OCI-LY7 (cell line): Measurements from ENCODE around the gene GPR132. TPM values are rescaled to one million over a fixed set of nuclear protein-coding genes. Genes with fewer than 3 reads are reported as not detected.
"Not testable (repeated sequence)": the region's sequence is repeated elsewhere in the genome, so short reads cannot be mapped to it uniquely, and the experiment has no call there.

ENCODE experiments used
- BruUV-seq: library from RNA; stranded (reverse); fragments of 400-500 nt; replicated peaks from 2 replicates; lab custom pipeline; 2021; lab: Mats Ljungman, UMichigan
- CTCF ChIA-PET: fragments of 300-600 bp; sonication (Branson Sonifier 250); formaldehyde crosslinking; loops from one replicate; lab custom pipeline; 2022; ENCODE audit warnings: antibody characterized with exemption; ENCODE audit not compliant: unreplicated experiment; lab: Charles Lee
- POLR2A ChIA-PET: fragments of 300-600 bp; sonication (Branson Sonifier 250); formaldehyde crosslinking; loops from one replicate; lab custom pipeline; 2022; ENCODE audit warnings: antibody characterized with exemption; lab: Charles Lee
- DNase-seq: peaks from one replicate; pipeline ENCODE4 v3.0.0-alpha.2; 2015; ENCODE audit warnings: low spot score
- H2AFZ ChIP-seq: fragments of 200-600 bp; sonication (generic), shearing (Covaris generic); 2 replicates; pipeline ENCODE4 v1.6.1; 2014; ENCODE audit warnings: mild to moderate bottlenecking, antibody characterized with exemption, low read length, moderate library complexity
- H3K27ac ChIP-seq: fragments of 200-600 bp; sonication (generic); 2 replicates; pipeline ENCODE4 v1.5.1; 2014; ENCODE audit warnings: mixed run types, low read depth, mild to moderate bottlenecking, moderate library complexity, low read length, inconsistent platforms; ENCODE audit not compliant: poor library complexity, severe bottlenecking
- H3K36me3 ChIP-seq: fragments of 200-600 bp; sonication (generic); 2 replicates; pipeline ENCODE4 v1.6.1; 2014; ENCODE audit warnings: mild to moderate bottlenecking, antibody characterized with exemption, low read length, moderate library complexity, mixed read lengths; ENCODE audit not compliant: insufficient read depth
- H3K4me1 ChIP-seq: fragments of 200-600 bp; sonication (generic); 2 replicates; pipeline ENCODE4 v1.5.1; 2014; ENCODE audit warnings: mild to moderate bottlenecking, low read length; ENCODE audit not compliant: insufficient read depth, poor library complexity, severe bottlenecking
- H3K4me2 ChIP-seq: fragments of 200-600 bp; sonication (generic); 2 replicates; pipeline ENCODE4 v1.6.1; 2014; ENCODE audit warnings: mild to moderate bottlenecking, low read length
- H3K4me3 ChIP-seq: fragments of 200-600 bp; sonication (generic); 2 replicates; pipeline ENCODE4 v1.5.1; 2014; ENCODE audit warnings: mild to moderate bottlenecking, low read depth, low read length; ENCODE audit not compliant: poor library complexity, severe bottlenecking
- H3K79me2 ChIP-seq: fragments of 200-600 bp; sonication (generic); 2 replicates; pipeline ENCODE4 v1.6.1; 2016; ENCODE audit warnings: low read depth, mild to moderate bottlenecking, low read length, moderate library complexity, mixed read lengths; ENCODE audit not compliant: insufficient read depth
- H3K9me2 ChIP-seq: fragments of 200-600 bp; sonication (generic); 2 replicates; pipeline ENCODE4 v1.6.1; 2016; ENCODE audit warnings: mild to moderate bottlenecking, low read length, mixed read lengths; ENCODE audit not compliant: insufficient read depth
- H3K9me3 ChIP-seq: fragments of 200-600 bp; sonication (generic); 2 replicates; pipeline ENCODE4 v1.6.1; 2014; ENCODE audit warnings: mild to moderate bottlenecking, mixed run types, low read length, mixed read lengths
- H4K20me1 ChIP-seq: fragments of 200-600 bp; sonication (generic); 2 replicates; pipeline ENCODE4 v1.6.1; 2014; ENCODE audit warnings: mild to moderate bottlenecking, antibody characterized with exemption, low read length, moderate library complexity, mixed read lengths; ENCODE audit not compliant: insufficient read depth
- CTCF ChIP-seq: fragments of 200-600 bp; sonication (generic); conservative IDR thresholded peaks from 2 replicates; pipeline ENCODE4 v1.5.1; 2014; ENCODE audit warnings: mild to moderate bottlenecking, antibody characterized with exemption, low read length, moderate library complexity, mixed read lengths
- EZH2phosphoT487 ChIP-seq: fragments of 200-600 bp; sonication (generic); IDR thresholded peaks from 2 replicates; pipeline ENCODE4 v1.6.1; 2018; ENCODE audit warnings: low read depth, borderline replicate concordance, mild to moderate bottlenecking, mixed run types, antibody characterized with exemption, low read length, moderate library complexity, mixed read lengths
- intact Hi-C: fragments of 100-400 bp; cut with micrococcal nuclease; formaldehyde crosslinking; loops from one replicate; pipeline ENCODE4 v1.10.0; 2022; ENCODE audit not compliant: unreplicated experiment
- total RNA-seq, 2 experiments: library from RNA; depleted of rRNA in 1 of 2; stranded (reverse); fragments of >200 nt in 1 of 2; shearing (Covaris generic) in 1 of 2; gene quantifications; 2 replicates each; pipeline ENCODE4 v1.2.3, GENCODE V29; 2014 to 2022

The GPR132 gene
- total RNA-seq, 2 experiments from 2014 or later, result 1.0 to 3.0 TPM

- no peak for DNase-seq
- POLR2A ChIA-PET, result no interaction called here
- H3K27ac ChIP-seq, result no peak overlapping the region
- no TSS peak for BruUV-seq
- H2AFZ ChIP-seq, result no peak overlapping the region
- H3K79me2 ChIP-seq, result no peaks in the 10 kb centered on the region
- intact Hi-C loops, result no loop called here
- H3K4me2 ChIP-seq, result no peak overlapping the region
- CTCF ChIA-PET, result no interaction called here
- no peak for TF ChIP-seq CTCF
- no peak for TF ChIP-seq EZH2phosphoT487
- H4K20me1 ChIP-seq, result no peaks in the 10 kb centered on the region
- H3K9me2 ChIP-seq, result no peaks in the 10 kb centered on the region
- H3K36me3 ChIP-seq, result no peaks in the 10 kb centered on the region
- no peak overlapping the region for H3K4me3 ChIP-seq
- H3K9me3 ChIP-seq, result no peaks in the 10 kb centered on the region
- no peaks in the 10 kb centered on the region for H3K4me1 ChIP-seq
Measured at GRCh38 chr14:105083926-105084685, 18.9 kb upstream of the GPR132 start.

GRCh38 chr14:105082703-105083102, 17.5 kb upstream of the GPR132 start:
- TF ChIP-seq EZH2phosphoT487, result no peak
- TF ChIP-seq CTCF, result no peak
- no peaks in the 10 kb centered on the region for H4K20me1 ChIP-seq
- H3K9me2 ChIP-seq, result no peaks in the 10 kb centered on the region
- CTCF ChIA-PET, result no interaction called here
- no peaks in the 10 kb centered on the region for H3K9me3 ChIP-seq
- no peaks in the 10 kb centered on the region for H3K4me1 ChIP-seq
- no peak overlapping the region for H3K4me2 ChIP-seq
- intact Hi-C loops, result no loop called here
- H3K36me3 ChIP-seq, result no peaks in the 10 kb centered on the region
- no peak overlapping the region for H3K4me3 ChIP-seq
- POLR2A ChIA-PET, result no interaction called here
- no peaks in the 10 kb centered on the region for H3K79me2 ChIP-seq
- H2AFZ ChIP-seq, result no peak overlapping the region
- no peak for DNase-seq
- BruUV-seq, result no TSS peak
- no peak overlapping the region for H3K27ac ChIP-seq

GRCh38 chr14:105081473-105081872, 16.2 kb upstream of the GPR132 start:
- H3K9me3 ChIP-seq, H3K4me3 ChIP-seq, CTCF ChIA-PET, H3K9me2 ChIP-seq, H4K20me1 ChIP-seq, H3K4me1 ChIP-seq, BruUV-seq, H3K36me3 ChIP-seq, intact Hi-C loops, H3K27ac ChIP-seq, H3K4me2 ChIP-seq, H2AFZ ChIP-seq, DNase-seq, H3K79me2 ChIP-seq: not testable (repeated sequence)
- POLR2A ChIA-PET, result interaction anchor here (0.7 to 1.0 kb wide), 2 partner anchors 35 to 212 kb away, joined by 3 to 6 read pairs; no protein-coding TSS in a partner anchor
